Right atrium auricular region (tissue), 2 donors: ENCODE measurements around the gene SOWAHC. TPM values are rescaled to one million over a fixed set of nuclear protein-coding genes. Genes with fewer than 3 reads are reported as not detected.
"Not testable (repeated sequence)": the region's sequence is repeated elsewhere in the genome, so short reads cannot be mapped to it uniquely, and the experiment has no call there.

ENCODE experiments used
- DNase-seq: peaks from one replicate; pipeline ENCODE4 v3.0.0-alpha.2; 2019; ENCODE audit warnings: low spot score
- H3K27ac ChIP-seq, 2 donors: fragments of 200-600 bp; sonication (generic); 1 replicate in 1 of 2; 2 replicates in 1 of 2; pipeline ENCODE4 v1.5.1; 2016 to 2019
- H3K27me3 ChIP-seq, 2 donors: fragments of 200-600 bp; sonication (generic); one replicate each; pipeline versions ENCODE4 v1.5.1 to v1.6.0; 2017 to 2019
- H3K36me3 ChIP-seq: fragments of 200-600 bp; sonication (generic); one replicate; pipeline ENCODE4 v1.5.1; 2016
- H3K4me1 ChIP-seq, 2 donors: fragments of 200-600 bp; sonication (generic); one replicate each; pipeline versions ENCODE4 v1.5.1 to v1.6.0; 2017 to 2019
- H3K4me3 ChIP-seq, 2 donors: fragments of 200-600 bp; sonication (generic); 1 replicate in 1 of 2; 2 replicates in 1 of 2; pipeline ENCODE4 v1.5.1; 2017 to 2019; ENCODE audit warnings: mild to moderate bottlenecking in 1 of 2, moderate library complexity in 1 of 2
- H3K9me3 ChIP-seq, 2 donors: fragments of 200-600 bp; sonication (generic); one replicate each; pipeline ENCODE4 v1.5.1; 2019
- total RNA-seq, 2 donors: library from RNA; depleted of rRNA; stranded (reverse); fragments of >200 nt; gene quantifications; one replicate each; pipeline ENCODE4 v1.1.0, GENCODE V29; 2016
- TF ChIP-seq, protein P1 (sequence below), 2 donors: fragments of 200-600 bp; sonication (generic); IDR thresholded peaks; one replicate each; pipeline ENCODE4 v1.5.1; 2019; ENCODE audit warnings: antibody characterized with exemption in 2 of 2

The SOWAHC gene
- total RNA-seq, 2 donors from 2014 or later = 3.0 to 5.3 TPM

DNA sequence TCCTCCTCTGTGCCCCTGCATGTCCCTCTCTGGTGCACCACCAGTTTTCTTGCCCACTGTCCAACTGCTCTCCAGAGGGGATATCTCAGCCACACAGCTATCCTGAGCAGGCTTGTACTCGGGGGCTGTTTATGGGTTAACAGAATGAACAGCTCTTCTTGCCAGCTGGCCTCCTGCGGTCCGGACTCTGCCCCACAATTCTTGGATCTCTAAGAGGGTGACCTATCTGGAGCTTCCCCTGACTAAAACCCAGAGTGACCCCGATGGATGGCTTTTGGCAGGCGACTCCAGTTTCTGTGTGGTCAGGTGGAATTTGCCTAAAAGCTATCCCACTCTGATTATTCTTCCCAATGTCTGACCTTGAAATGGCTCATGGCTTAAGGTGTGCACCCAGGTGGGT, 9.1 kb downstream of the SOWAHC start:
- no peak overlapping the region for H3K27ac ChIP-seq
- no peaks in the 10 kb centered on the region for H3K9me3 ChIP-seq
- H3K4me3 ChIP-seq = no peak overlapping the region
- no peak for DNase-seq
- TF ChIP-seq, protein P1, sequence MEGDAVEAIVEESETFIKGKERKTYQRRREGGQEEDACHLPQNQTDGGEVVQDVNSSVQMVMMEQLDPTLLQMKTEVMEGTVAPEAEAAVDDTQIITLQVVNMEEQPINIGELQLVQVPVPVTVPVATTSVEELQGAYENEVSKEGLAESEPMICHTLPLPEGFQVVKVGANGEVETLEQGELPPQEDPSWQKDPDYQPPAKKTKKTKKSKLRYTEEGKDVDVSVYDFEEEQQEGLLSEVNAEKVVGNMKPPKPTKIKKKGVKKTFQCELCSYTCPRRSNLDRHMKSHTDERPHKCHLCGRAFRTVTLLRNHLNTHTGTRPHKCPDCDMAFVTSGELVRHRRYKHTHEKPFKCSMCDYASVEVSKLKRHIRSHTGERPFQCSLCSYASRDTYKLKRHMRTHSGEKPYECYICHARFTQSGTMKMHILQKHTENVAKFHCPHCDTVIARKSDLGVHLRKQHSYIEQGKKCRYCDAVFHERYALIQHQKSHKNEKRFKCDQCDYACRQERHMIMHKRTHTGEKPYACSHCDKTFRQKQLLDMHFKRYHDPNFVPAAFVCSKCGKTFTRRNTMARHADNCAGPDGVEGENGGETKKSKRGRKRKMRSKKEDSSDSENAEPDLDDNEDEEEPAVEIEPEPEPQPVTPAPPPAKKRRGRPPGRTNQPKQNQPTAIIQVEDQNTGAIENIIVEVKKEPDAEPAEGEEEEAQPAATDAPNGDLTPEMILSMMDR (IDR thresholded peaks at IDR 0.05) = no peak
- H3K4me1 ChIP-seq = no peaks in the 10 kb centered on the region
- no peaks in the 10 kb centered on the region for H3K36me3 ChIP-seq
- no peaks in the 10 kb centered on the region for H3K27me3 ChIP-seq

DNA sequence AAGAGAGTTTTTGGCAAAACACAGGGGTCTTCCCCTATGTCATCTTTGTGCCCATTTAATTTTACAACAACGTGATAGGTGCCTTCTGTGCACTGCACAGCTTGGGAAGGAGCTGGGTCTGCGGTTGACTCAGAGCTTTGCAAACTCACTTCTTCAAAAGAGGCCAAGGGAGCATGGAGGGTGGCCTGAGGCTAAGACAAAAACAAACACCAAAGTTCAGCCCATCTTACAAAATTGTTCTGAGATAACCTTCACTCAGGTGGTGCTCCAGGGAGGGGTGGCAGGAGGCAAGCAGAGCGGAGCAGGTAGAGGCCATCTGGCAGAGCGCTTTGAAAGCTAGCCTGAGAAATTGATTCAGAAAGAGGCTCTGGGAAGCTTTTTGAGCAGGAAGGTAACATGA, 9.8 kb downstream of the SOWAHC start:
- H3K36me3 ChIP-seq = no peaks in the 10 kb centered on the region
- no peak overlapping the region for H3K4me3 ChIP-seq
- no peaks in the 10 kb centered on the region for H3K27me3 ChIP-seq
- no peaks in the 10 kb centered on the region for H3K4me1 ChIP-seq
- H3K27ac ChIP-seq = no peak overlapping the region
- no peak for DNase-seq
- H3K9me3 ChIP-seq = no peaks in the 10 kb centered on the region
- TF ChIP-seq, protein P1 (IDR thresholded peaks at IDR 0.05) = no peak

DNA sequence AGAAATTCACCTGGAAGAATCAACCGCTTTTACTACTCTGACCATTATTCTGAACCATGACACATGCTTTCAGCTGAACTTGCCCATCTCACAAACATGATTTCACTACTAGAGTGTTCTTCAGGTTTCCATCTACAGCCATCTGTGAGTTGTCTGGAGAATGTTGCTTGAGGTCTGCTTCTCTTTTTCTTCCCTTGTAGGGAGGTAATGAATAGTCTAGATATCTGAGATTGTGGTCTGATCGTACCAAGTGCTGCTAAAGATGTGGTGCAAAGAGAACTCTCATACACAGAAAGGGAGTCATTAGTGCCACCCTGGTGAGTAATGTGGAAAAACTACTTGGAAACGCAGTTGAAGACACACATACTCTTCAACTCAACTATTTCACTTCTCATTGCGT, 10.2 kb downstream of the SOWAHC start:
- Histone ChIP-seq H3K36me3 (no peaks in the 10 kb centered on the region), H3K9me3 (no peaks in the 10 kb centered on the region), H3K27me3 (no peaks in the 10 kb centered on the region), H3K4me3 (no peak overlapping the region), H3K4me1 (no peaks in the 10 kb centered on the region), H3K27ac (no peak overlapping the region)
- TF ChIP-seq, protein P1 (IDR thresholded peaks at IDR 0.05) = no peak
- DNase-seq = no peak

DNA sequence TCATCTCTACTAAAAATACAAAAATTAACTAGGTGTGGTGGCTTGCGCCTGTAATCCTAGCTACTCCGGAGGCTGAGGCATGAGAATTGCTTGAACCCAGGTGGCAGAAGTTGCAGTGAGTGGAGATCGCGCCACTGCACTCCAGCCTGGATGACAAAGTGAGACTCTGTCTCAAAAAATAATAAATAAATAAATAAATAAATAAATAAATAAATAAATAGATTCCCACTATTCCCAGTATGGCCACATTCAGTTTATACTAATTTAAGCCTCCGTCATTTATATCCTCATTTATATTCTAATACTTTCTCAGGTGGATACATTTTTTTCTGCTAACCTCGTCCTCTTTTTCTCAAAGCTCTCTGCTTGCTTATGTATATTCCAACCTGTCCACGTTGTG, 14.2 kb downstream of the SOWAHC start:
- H3K36me3 ChIP-seq, H3K9me3 ChIP-seq, H3K4me1 ChIP-seq, H3K27me3 ChIP-seq, H3K27ac ChIP-seq, H3K4me3 ChIP-seq, DNase-seq: not testable (repeated sequence)

DNA sequence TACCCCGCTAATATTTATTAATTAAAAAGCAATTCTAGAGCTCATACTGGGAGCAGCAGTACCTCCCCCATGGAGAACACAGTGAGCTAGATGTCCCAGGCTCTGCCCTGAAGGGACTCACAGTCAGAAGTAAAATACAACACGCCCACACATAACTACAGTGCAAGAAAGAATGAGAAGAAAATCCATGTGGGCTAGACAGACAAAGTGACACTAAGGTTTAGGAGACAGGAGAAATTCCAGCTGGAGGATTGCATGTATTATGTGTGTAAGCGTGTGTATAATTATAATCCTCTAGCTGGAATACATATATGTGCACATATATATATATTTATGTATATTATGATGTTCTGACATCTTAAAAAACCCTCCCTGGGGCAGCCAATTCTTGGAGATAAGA, 15.7 kb downstream of the SOWAHC start:
- no peak for DNase-seq
- Histone ChIP-seq H3K36me3 (no peaks in the 10 kb centered on the region), H3K4me3 (no peak overlapping the region), H3K27ac (no peak overlapping the region), H3K27me3 (no peaks in the 10 kb centered on the region), H3K4me1 (no peaks in the 10 kb centered on the region), H3K9me3 (no peaks in the 10 kb centered on the region)
- TF ChIP-seq, protein P1 (IDR thresholded peaks at IDR 0.05) = no peak

DNA sequence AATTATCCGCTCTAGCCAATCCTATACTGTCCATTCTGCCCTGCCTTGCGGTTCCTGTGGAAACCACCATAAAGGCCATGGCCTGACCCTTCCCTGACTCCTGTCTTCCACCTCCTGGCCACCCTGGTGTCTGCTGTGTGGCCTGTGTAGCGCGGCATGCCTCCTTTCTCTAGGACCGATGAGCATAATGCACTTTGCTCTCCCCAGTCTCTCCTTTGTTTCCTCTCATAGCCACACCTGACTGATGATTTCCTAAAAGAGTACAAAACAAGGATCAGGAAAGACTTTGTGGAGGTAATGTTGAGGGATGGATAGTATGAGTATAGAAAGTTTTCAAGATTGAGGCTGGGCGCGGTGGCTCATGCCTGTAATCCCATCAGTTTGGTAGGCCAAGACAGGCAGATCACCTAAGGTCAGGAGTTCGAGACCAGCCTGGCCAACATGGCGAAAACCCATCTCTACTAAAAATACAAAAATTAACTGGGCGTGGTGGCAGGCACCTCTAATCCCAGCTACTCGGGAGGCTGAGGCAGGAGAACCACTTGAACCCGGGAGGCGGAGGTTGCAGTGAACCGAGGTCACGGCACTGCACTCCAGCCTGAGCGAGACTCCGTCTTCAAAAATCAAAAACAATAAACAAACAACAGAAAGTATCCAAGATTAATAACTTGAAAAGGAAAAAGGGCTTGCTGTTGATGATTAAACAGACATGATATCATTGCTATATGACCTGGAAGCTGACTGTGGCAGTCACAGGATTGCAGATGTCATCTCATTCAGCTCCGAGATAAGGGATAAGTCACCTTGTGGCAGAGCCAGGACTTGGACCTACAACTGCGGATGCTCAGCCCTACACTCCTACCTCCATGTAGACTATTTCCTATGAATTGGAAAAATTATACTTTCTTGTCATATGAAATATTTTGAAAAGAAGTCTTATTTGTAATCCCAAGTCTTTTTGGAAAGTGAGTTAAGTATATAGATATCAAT, 16.6 kb downstream of the SOWAHC start:
- no peaks in the 10 kb centered on the region for H3K36me3 ChIP-seq
- DNase-seq = no peak
- H3K4me3 ChIP-seq = no peak overlapping the region
- TF ChIP-seq, protein P1 (IDR thresholded peaks at IDR 0.05) = no peak
- H3K27me3 ChIP-seq = no peaks in the 10 kb centered on the region
- H3K4me1 ChIP-seq = no peaks in the 10 kb centered on the region
- no peak overlapping the region for H3K27ac ChIP-seq
- no peaks in the 10 kb centered on the region for H3K9me3 ChIP-seq
